Urinary bladder (tissue), 2 donors: Measurements from ENCODE around the gene ANO6. TPM values are rescaled to one million over a fixed set of nuclear protein-coding genes. Genes with fewer than 3 reads are reported as not detected.

Experiments used
- polyA plus RNA-seq: library from polyadenylated mRNA; stranded (reverse); fragments of 200-250 nt; gene quantifications from one replicate; pipeline ENCODE4 v1.2.3, GENCODE V29; 2013
- small RNA-seq: library from RNA; depleted of rRNA; stranded (forward); fragments of <200 nt; gene quantifications from one replicate; pipeline ENCODE3, GENCODE V24; 2014
- total RNA-seq: library from RNA; depleted of rRNA; stranded (reverse); fragments of >200 nt; gene quantifications from one replicate; pipeline ENCODE4 v1.2.3, GENCODE V29; 2014
- donor health status: healthy.

Gene ANO6
- total and polyA plus RNA-seq, 2 donors: 63.7 to 163 TPM

Small RNA genes lying within 50 kb of the gene (small RNA-seq; reads per million reads assigned to genes)
- gene AC009248.2: not detected

Other genes with a start within 250 kb of the ANO6 start
- 0.26 TPM for gene DBX2, start 165.0 kb upstream of the ANO6 start, total RNA-seq
- gene DBX2, start 165.0 kb upstream of the ANO6 start, polyA plus RNA-seq: 0.03 TPM